ENCODE measurements around the gene SCYGR5.

GRCh38 chr2:227713291-227713690 lies 46.7 kb downstream of the SCYGR5 start:
- TF ChIP-seq POLR2A (IDR thresholded peaks at IDR 0.05), result no peak
- no peak for TF ChIP-seq CTCF (IDR thresholded peaks at IDR 0.05)

Measured in Peyer's patch (tissue), 4 donors.